ENCODE data around the gene LSM6. TPM values are rescaled to one million over a fixed set of nuclear protein-coding genes. Genes with fewer than 3 reads are reported as not detected.
A peak's percentile ranks its signal among the peaks of the same experiment; 100 is the strongest.

Gene LSM6
- polyA plus RNA-seq (2013, experiment 1 of 2; ENCODE audit: insufficient read length): 40.6 TPM
- 36.1 TPM for polyA plus RNA-seq (2013, experiment 2 of 2; ENCODE audit: insufficient read length)

DNA sequence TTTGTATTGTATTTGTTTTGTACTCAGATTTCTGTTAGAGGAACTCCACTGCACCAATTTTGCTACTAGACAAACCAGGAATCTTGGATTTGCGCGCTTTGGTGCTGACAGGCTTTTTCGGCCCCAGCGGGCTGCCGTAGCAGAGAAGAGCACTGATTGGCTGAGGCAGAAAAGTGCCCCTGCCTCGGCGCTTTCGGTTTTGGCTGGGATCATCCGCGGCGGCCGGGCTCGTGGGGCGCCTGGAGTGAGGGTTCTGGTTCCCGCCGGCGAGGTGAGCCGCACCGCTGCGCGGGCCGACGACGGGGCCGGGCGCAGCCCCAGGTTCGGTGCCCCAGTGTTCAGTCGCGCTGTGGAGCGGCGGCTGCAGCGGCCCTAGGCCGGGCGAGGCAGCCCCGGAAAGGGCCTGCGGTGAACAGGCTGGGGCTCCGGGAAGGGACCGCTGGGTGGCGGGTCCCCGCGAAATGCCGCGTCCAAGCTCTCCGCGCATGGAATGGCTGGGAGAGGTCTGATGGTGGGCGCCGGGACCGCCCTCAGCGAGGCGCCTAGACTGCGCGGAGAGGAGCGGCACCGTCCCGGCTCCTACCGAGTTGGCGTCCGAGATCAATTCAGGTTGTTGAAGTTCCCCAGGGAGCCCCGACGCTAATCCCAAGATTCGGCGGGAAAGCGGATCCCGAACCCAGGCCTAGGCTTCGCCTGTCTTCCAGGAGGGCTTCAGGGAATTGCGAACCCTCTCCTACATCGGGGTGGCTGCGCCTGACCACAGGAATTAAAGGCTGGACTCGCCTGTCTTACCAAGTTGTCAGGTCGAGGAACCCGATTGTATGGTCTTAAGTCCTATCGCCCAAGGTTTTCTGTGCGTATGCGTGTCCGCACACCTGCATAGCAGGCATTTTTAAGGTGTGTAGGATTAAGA lies at the start of gene LSM6:
LSM6 (plus strand) TSS at position 178 of the 913 bp plus-strand sequence. CDS start 7,204 bp downstream, outside the sequence.
- DNase-seq: peak; percentile 90

- no peak for DNase-seq
Measured at GRCh38 chr4:146132445-146132844, 43.1 kb upstream of the LSM6 start.

GRCh38 chr4:146134761-146135445 lies 40.6 kb upstream of the LSM6 start:
- DNase-seq: no peak

GRCh38 chr4:146135941-146136340 lies 39.6 kb upstream of the LSM6 start:
- no peak for DNase-seq

DNA sequence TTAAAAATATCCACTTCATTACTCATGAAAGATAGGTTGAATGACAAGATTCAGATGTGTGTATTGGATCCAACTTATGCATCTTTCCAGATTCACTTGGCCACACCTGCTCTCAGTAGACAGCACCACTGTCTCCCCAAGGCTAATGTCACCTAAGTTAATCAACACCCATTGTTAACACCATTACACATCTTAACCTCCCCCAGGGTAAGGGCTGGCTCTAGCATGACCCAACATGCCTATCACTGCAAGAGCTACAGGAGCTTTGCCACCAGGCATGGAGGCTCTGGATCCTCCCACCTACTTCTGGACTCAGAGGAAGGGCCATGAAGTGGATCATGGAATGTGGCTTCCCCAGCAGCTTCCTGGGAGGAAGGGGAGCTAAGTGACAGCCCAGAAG lies 32.8 kb upstream of the LSM6 start:
- DNase-seq: no peak

DNA sequence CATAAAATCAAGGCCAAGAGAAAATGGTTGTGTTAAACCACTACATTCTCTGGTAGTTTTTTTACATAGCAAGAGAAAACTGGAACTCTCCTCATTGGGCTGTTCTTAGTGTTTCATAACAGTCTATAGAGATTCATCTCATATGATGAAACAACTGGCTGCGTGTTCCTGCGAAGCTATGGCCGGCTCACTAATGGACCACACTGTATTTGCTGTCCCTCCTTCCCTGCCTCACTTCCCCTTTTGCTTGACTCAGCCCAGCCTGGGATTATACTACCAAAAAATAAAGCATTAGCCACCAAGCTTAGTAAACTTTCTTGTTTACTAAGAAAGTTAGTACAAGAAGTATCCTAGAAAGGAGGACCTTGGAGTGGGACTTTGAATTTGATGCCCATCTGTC lies 31.6 kb upstream of the LSM6 start:
- no peak for DNase-seq

- DNase-seq: no peak
Measured at GRCh38 chr4:146146918-146147317, 28.6 kb upstream of the LSM6 start.

- no peak for DNase-seq
Measured at GRCh38 chr4:146148021-146148420, 27.5 kb upstream of the LSM6 start.

DNA sequence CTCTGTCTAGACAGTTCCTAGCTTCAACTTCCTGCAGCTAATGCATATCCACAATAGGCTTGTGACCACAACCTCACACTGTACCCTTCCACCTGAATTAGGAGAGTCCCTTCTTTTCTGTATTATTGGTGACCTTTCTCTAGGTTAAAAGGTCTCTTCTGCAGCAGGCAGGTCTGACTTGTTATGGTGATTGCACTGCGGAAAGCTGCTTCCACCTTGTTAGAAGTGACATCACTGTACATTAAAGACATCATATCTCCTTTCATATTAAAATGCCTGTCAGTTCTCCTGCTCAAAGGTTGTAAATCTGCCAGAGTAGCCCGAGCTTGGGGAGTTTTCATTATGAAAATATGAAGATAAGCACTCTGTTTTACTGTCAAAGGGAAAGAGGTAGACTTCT lies 21.5 kb upstream of the LSM6 start:
- DNase-seq: no peak

DNA sequence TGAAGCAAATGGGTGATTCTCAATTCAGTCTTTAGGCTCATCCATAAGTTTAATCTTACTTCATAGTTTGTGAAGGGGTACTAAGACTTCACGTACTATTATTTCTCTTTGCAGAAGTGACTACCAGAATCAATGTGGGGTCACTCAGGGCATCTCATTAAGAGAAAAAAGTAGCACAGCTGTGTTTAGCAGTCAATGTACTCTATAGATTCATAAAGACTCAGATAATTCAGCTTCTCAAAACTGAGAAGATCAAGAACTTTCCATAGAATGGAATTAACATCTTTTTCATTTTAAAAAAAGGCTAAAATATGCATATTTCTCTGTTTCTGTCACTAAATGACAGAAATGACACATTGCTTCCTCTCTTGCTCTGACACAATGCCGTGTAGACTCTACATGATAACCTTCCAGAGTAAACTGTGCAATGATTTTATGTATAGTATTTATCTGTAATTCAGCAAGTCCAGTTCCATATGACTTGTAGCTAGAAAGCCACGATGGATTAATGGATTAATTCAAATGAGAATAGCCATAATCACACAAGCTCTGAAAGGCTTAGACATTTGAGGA lies 20.3 kb upstream of the LSM6 start:
- DNase-seq: no peak

GRCh38 chr4:146158036-146158745 lies 17.3 kb upstream of the LSM6 start:
- no peak for DNase-seq

DNA sequence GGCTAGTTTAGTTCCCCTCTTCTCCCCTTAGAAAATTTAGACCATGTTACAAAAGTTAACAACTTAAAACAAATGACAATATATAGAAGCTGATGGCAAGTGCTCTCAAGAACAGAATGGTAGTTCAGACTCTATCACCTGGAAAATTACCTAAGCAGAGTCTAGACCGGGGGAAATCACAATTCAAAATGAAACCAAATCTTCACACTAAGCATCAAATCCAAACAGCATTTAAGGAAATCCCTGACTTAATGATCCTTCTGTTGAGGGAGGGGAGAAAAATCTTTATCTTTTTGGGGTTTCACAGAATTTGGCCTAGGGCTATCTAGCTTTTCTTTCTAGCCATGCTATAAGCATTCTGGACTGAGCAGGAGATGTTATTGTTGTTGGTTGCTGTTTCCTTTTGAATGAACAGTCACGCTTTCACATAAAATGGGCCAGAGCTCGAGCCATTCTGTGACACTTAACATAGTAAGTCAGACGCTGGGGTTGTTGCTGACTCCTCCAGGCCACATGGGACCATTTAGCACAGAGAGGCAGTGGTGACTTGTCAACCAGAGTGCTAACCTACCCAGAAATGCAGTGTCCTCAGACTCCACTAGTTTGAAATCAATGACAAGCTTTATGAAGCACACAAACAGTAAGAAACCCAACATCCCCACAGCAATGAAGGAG lies 16.0 kb upstream of the LSM6 start:
- DNase-seq: no peak

DNA sequence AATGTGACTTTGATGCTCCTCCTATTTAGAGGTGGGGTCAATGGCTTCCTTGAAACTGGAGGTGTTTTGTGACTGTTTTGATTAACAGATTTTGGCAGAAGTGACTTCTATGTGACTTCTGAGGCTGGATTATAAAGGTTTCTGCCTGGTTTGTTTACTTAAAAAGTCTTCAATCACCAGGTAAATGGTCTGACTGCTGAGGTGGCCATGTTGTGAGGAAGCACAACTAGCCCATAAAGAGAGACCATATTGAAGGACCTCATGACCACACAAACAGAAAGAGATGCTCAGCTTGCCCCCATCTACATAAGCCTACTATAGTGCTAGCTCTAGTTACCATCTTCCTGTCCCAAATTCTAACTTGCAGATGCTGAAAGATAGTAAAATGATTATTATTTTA lies 14.3 kb upstream of the LSM6 start:
- no peak for DNase-seq

GRCh38 chr4:146165221-146165620 lies 10.3 kb upstream of the LSM6 start:
- DNase-seq: no peak

GRCh38 chr4:146165840-146166239 lies 9.7 kb upstream of the LSM6 start:
- DNase-seq: peak; percentile 84

GRCh38 chr4:146170149-146170548 lies 5.4 kb upstream of the LSM6 start:
- DNase-seq: no peak

- DNase-seq: no peak
Measured at GRCh38 chr4:146176891-146177290, 1.4 kb downstream of the LSM6 start.

DNA sequence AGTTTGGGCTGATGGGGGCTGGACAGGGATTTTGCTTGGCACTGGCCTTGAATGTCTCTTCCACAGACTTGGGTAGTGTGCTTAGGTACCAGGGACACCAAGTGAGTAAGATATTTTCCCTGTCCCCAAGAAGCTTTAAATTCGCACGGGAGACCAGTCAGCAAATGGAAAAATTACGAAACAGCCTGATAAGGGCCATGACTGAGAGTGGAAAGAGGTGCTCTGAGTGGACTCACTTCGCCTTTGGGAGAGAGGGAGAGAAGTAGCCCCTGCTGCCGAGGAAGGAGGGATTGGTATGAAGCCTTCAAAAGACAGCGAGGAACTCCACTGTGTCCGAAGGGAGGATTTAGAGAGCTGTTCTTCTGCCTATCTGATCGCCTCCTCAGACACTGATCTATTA lies 2.6 kb downstream of the LSM6 start:
- no peak for DNase-seq

GRCh38 chr4:146179784-146180370 lies 4.4 kb downstream of the LSM6 start:
- DNase-seq: no peak

GRCh38 chr4:146182443-146182842 lies 6.9 kb downstream of the LSM6 start:
- no peak for DNase-seq

DNA sequence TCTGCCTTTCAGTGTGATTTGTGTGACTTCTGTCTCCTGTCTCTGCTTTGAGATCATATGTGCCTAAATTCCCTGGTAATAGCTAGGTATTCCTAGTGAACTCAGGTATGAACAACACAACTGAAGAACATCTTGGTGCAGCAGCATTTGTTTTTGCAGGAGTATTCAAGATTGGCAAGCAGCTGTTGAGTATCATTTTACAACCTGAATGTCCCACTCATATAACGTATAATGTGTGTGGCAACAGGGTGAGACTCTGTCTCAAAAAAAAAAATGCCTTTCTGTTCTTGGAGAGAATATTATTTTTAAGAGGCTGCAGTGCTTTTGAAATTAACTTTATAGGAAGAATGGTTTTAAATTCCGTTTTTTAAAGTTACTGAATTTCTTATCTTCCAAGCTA lies 7.7 kb downstream of the LSM6 start:
- DNase-seq: no peak

- DNase-seq: no peak
Measured at GRCh38 chr4:146186041-146186440, 10.5 kb downstream of the LSM6 start.
